ENCODE results near the gene CXCL5.

Gene CXCL5

DNA sequence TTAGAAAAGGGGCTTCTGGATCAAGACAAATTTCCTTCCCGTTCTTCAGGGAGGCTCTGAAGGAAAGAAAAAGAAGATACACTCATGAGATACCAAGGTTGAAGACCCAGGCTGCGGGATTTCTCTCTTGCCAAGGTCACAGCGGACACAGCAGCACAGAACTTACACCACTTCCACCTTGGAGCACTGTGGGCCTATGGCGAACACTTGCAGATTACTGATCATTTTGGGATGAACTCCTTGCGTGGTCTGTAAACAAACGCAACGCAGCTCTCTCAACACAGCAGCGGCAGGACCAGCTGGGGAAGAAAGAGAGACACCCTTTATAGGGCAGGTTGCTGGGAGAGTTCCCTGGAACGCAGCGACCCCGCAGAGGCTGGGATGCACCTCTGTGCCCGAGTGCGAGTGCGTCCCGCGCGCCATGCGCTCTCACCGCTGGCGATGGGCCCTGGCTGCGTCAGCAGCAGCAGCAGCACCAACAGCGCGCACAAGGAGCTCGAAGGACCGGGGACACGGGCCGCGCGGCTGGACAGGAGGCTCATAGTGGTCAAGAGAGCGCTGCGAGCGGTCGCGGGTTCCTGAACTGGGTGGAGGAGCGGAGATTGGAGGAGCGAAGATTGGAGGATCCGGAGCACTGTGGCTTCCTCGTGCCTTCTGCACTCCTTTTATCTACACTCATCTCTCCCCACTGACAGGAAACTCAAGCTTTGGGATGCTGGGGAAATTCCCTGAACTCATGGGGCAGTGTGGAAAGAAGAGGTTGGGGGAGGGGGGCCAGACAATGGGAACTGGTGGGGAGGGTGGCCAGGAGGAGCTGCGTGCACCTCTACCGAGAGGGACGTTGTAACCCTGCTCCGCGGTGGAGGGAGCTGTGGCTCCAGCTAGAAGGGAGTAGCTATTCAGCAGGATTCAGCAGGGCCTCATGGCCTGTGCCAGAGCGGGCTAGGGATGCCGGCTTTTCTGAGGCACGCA, at the start of gene CXCL5:
CXCL5 (minus strand) TSS at position 638 of the 972 bp plus-strand sequence; CDS start at position 542, 96 bp downstream.
- no peak for DNase-seq (ENCODE audit: low read depth)

GRCh38 chr4:74047152-74047551, 48.7 kb upstream of the CXCL5 start:
- DNase-seq (ENCODE audit: low read depth) = no peak

DNA sequence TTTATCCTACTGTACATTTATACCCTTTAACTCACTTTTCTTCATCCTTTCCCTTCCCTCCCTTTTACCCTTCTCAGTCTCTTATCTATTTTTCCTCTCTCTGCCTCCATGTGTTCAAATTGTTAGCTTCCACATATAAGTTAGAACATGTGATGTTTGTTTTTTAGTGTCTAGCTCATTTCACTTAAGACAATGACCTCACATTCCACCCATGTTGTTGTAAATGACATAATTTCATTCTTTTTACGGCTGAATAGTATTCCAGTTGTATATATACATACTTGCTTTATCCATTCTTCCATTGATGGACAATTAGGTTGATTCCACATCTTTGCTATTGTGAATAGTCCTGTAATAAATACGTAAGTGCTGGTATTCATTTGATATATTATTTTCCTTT, 47.3 kb upstream of the CXCL5 start:
- DNase-seq (ENCODE audit: low read depth) = no peak

DNA sequence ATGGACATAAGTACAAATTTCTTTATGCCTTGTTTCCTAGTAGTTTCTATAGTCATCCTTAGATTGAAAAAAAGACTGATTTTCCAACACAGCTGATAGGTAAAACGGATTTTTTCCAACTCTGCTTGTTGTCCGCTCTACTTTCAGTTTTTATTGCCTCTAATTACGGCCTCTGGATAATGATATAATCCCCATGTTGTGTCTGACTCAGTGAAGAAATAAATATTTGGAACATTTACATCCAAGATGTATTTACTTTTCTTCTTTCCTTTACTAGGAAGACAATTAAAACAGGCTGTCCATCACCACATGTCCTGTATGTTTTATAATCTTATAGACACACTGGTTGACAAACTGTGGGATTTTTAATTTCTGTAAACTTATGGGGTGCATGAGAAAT, 46.8 kb upstream of the CXCL5 start:
- DNase-seq (ENCODE audit: low read depth) = no peak

DNA sequence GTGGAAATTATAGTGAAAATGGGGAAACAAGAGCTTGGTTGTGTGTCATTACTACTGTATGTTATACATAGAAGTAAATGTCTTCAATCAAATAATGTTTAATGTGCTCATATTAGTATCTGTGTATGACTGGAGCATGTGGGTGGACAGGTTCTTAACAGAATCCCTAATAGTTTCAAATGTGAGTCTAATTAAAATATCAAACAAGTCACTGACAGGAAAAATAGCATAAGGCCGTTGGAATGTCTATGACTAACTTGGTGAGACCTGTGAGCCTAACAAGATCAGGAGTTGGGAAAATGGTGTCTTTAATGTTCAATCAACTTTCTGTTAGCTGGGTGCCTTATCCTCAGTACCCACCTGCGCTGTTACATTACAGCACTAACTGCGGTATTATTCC, 46.2 kb upstream of the CXCL5 start:
- no peak for DNase-seq (ENCODE audit: low read depth)

GRCh38 chr4:74042681-74043080, 44.2 kb upstream of the CXCL5 start:
- DNase-seq (ENCODE audit: low read depth) = no peak

DNA sequence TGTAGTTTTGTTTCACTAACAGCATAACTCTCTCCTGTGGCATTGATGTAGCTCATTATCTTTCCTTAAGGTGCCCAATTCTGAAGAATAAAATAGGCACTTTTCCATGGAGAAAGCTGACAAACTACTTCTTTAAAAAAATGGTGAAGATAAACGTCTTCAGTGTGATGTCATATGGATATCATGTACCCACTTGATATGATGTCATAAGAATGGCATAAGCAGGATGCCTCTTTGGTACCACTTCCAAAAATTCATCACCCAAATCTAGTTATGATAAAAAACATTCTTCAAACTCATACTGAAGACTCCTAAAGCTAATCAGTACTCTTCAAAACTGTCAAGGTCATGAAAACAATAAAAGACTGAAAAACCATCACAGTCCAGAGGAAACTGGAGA, 42.9 kb upstream of the CXCL5 start:
- no peak for DNase-seq (ENCODE audit: low read depth)

GRCh38 chr4:74039315-74039763, 40.9 kb upstream of the CXCL5 start:
- DNase-seq (ENCODE audit: low read depth) = no peak

DNA sequence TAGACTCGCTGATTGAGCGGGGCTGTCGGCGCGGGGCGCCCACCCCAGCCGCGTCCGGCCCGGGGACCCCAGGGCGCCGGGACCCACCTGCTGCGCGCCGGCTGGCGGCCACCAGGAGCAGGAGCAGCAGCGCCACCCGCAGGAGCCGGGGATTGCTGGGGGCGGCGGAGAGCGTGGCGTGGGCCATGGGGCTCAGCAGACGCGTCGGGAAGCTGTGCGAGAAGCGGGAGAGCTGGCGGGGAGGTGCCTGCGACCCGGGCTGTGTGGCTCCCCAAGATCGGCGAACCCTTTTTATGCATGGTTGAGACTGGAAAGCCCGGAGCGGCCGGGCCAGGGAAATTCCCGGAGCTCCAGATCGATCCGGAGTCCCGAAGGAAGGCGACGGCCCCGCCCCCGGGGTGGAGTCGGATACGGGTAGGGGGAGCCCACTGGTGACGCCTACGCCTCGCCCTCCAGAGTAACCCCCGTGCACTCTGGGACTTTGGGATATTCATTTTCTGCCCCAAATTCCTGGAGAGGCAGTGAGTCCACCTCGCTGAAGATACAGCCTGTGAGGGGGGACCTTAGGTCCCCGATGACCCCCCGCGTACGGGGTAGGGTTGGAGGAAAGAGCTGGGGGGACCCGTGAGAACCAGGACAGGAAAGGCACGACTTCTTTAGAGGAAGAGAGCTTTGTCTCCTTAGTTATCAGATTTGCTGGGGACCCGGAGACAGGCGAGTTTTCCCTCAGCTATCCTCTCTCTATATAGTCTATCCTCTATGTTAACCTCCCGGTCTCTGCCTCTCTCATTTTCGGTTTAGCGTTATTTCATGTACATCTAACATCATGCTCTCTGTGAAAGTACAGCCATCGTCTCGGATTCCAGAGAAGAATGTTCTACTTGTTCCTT, 40.2 kb upstream of the CXCL5 start, which contains the start of gene CXCL3:
CXCL3 (minus strand) TSS at position 265 of the 890 bp plus-strand sequence; CDS start at position 187, 78 bp downstream.
- no peak for DNase-seq (ENCODE audit: low read depth)

DNA sequence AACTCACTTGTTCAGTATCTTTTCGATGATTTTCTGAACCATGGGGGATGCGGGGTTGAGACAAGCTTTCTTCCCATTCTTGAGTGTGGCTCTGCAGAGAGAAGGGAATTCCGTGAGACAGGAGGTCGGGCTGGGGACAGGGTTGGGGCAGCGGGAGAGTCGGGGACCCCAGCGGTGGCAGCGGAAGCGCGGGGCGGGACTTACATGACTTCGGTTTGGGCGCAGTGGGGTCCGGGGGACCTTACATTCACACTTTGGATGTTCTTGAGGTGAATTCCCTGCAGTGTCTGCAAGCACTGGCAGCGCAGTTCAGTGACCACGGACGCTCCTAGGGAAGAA, 39.6 kb upstream of the CXCL5 start:
- no peak for DNase-seq (ENCODE audit: low read depth)

GRCh38 chr4:74037076-74037955, 38.8 kb upstream of the CXCL5 start:
- no peak for DNase-seq (ENCODE audit: low read depth)

DNA sequence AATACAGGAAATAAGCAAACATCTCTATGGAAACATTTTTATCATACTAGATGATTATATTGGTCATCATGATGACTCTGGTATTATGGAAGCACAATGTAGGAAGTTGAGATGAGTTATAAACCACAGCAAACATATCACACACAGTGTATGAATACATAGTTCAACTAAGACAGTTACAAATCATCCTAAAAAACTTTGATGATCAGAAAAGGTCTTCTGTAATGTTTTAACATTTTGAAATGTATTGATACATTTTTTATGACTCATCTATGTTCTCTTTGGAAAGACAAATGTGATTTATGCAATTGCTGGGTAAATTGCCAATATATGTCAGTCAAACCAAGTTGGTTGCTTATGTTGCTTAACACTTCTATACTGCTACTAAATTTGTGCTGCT, 35.3 kb upstream of the CXCL5 start:
- DNase-seq (ENCODE audit: low read depth) = no peak

DNA sequence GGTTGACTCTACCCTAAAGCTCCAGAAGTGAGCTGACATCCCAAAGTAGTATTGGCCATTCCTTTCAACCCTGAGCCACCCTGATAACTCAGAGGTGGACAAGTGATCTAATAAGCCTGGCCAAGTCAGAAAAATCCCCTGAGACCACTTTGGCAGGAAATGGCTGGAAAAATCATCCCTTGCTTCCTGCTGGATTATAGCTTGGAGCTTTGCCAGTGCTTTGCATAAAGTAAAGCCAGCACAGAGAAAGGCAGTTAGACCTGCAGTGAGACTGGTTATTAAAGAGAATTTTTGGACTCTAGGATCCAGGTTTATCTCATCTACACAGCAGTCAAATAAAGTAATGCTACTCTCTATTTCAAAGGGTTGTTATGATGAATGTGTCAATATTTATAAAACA, 33.6 kb upstream of the CXCL5 start:
- no peak for DNase-seq (ENCODE audit: low read depth)

DNA sequence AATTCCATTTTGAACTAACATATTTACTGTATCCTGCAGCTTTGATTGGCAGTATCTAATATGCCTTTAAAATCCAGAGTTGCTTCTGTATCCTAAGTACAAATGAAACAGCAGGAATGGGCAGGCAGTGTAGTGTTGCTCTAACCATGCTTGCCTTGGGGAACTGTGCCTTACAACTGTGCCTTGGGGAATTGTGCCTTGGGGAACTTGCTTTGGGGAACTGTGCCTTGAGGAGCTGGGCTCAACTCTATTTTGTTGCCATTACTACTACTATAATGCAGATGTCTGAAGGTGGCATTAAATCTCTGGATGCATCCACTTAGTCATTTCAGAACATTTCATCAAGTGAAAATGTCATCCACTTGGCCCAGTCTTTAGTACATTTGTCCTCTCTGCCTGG, 33.1 kb upstream of the CXCL5 start:
- DNase-seq (ENCODE audit: low read depth) = no peak

DNA sequence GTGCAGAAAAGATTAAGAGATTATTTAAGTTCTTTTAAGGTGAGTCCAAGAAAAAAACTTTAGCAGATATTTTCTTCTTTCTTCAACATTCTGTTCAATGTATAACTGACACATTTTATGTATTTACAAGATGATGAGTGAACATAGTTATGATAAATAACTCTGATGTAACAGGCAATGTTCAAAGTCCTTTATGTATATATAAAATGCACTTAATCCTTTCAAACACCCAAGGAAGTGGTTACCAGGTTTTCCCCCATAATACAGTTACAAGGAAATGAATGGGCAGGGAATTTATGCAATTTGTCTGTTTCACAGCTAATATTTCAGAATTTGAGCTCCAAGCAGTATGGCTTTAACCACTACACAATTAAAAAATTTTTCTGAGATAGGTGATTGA, 31.8 kb upstream of the CXCL5 start:
- DNase-seq (ENCODE audit: low read depth) = no peak

- no peak for DNase-seq (ENCODE audit: low read depth)
Measured at GRCh38 chr4:74028504-74028903, 30.0 kb upstream of the CXCL5 start.

GRCh38 chr4:74023709-74024108, 25.2 kb upstream of the CXCL5 start:
- no peak for DNase-seq (ENCODE audit: low read depth)

GRCh38 chr4:74021601-74022000, 23.1 kb upstream of the CXCL5 start:
- DNase-seq (ENCODE audit: low read depth) = no peak

GRCh38 chr4:74018771-74019170, 20.3 kb upstream of the CXCL5 start:
- no peak for DNase-seq (ENCODE audit: low read depth)

DNA sequence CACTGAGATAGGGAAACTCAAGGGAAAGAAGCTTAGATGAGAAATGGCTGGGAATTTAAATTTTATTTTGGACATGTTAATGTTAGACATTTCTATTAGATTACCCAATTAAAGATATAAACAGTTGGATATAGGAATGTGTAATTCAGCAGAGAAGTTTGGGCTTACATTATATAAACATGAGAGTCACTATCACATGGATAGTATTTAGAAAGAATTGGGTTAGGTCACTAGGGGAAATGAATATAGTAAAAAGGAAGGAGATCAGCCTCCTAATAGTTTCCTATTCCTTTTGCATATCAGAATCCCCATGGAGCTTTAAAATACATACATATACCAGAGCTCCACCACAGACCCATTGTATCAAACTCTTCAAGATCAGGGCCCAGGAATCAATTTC, 19.6 kb upstream of the CXCL5 start:
- DNase-seq (ENCODE audit: low read depth) = no peak

DNA sequence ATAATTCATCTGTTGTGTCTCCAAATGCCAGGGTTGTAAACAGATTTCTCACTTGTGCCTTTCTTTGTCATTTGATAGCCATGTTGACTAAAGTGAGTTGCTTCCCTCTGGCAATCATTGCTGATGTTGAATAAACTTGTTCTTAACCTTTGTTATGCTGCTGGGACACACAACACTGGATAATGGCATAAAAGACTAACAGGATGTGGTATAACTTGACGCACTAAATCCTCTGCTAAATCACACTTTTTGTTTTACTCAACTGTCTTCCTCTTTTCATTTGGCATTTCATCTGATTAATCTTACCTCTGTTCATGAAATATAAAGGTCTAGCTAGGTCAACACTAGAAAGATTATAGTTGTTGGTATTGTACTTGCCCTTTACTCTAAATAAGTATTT, 17.6 kb upstream of the CXCL5 start:
- DNase-seq (ENCODE audit: low read depth) = no peak

All from activated T-helper 9 cell treated with anti-CD3 and anti-CD28 coated beads, Interleukin-2, amount 50 U/mL, for 16 hours (primary cell).